NCI-H146 (cell line): ENCODE results near the gene YWHAB.
"Not testable (repeated sequence)": the region's sequence is repeated elsewhere in the genome, so short reads cannot be mapped to it uniquely, and the experiment has no call there.

Experiments
- DNase-seq: peaks from one replicate; lab custom pipeline; 2025; lab: John Stamatoyannopoulos, UW

Gene YWHAB

GRCh38 chr20:44869471-44869870 lies 16.0 kb upstream of the YWHAB start:
- no peak for DNase-seq

- not testable (repeated sequence) for DNase-seq
These were observed 3.1 kb upstream of the YWHAB start for GRCh38 chr20:44882360-44882759.

- no peak for DNase-seq
These were observed 2.1 kb upstream of the YWHAB start for GRCh38 chr20:44883214-44883902.

- DNase-seq = no peak
These were observed 556 bp upstream of the YWHAB start for GRCh38 chr20:44884907-44885391.

GRCh38 chr20:44886266-44886651 lies 754 bp downstream of the YWHAB start:
- no peak for DNase-seq

- DNase-seq = no peak
These were observed 1.3 kb downstream of the YWHAB start for GRCh38 chr20:44886828-44887227.

GRCh38 chr20:44887466-44887865 lies 2.0 kb downstream of the YWHAB start:
- DNase-seq = no peak

GRCh38 chr20:44888226-44889103 lies 3.0 kb downstream of the YWHAB start:
- DNase-seq = no peak

- no peak for DNase-seq
These were observed 6.3 kb downstream of the YWHAB start for GRCh38 chr20:44891826-44892225.

- DNase-seq = no peak
These were observed 9.5 kb downstream of the YWHAB start for GRCh38 chr20:44894959-44895358.

- DNase-seq = no peak
These were observed 11.1 kb downstream of the YWHAB start for GRCh38 chr20:44896583-44896982.

GRCh38 chr20:44897133-44897532 lies 11.6 kb downstream of the YWHAB start:
- no peak for DNase-seq

GRCh38 chr20:44900231-44900854 lies 14.8 kb downstream of the YWHAB start:
- no peak for DNase-seq

- DNase-seq = no peak
These were observed 16.5 kb downstream of the YWHAB start for GRCh38 chr20:44901974-44902373.

GRCh38 chr20:44904377-44904776 lies 18.9 kb downstream of the YWHAB start:
- no peak for DNase-seq

GRCh38 chr20:44908987-44909871 lies 23.7 kb downstream of the YWHAB start:
- no peak for DNase-seq

- peak; percentile 89 for DNase-seq
These were observed 24.6 kb downstream of the YWHAB start, which contains the start of gene PABPC1L for GRCh38 chr20:44909872-44910689. TSS of gene PABPC1L (plus strand) at chr20:44910060. CDS start at chr20:44910144, 84 bp downstream.

GRCh38 chr20:44910690-44911262 lies 25.3 kb downstream of the YWHAB start:
- peak; percentile 37 for DNase-seq

- DNase-seq = peak; percentile 49
These were observed 25.9 kb downstream of the YWHAB start for GRCh38 chr20:44911264-44911921.

- no peak for DNase-seq
These were observed 26.7 kb downstream of the YWHAB start for GRCh38 chr20:44912189-44912588.
